ENCODE measurements around the gene RXRA. TPM values are rescaled to one million over a fixed set of nuclear protein-coding genes. Genes with fewer than 3 reads are reported as not detected.

The RXRA gene
- total and polyA plus RNA-seq, 2 of the 4 experiments (the other 2 are of a cell fraction): 7.5 to 17.9 TPM

DNA sequence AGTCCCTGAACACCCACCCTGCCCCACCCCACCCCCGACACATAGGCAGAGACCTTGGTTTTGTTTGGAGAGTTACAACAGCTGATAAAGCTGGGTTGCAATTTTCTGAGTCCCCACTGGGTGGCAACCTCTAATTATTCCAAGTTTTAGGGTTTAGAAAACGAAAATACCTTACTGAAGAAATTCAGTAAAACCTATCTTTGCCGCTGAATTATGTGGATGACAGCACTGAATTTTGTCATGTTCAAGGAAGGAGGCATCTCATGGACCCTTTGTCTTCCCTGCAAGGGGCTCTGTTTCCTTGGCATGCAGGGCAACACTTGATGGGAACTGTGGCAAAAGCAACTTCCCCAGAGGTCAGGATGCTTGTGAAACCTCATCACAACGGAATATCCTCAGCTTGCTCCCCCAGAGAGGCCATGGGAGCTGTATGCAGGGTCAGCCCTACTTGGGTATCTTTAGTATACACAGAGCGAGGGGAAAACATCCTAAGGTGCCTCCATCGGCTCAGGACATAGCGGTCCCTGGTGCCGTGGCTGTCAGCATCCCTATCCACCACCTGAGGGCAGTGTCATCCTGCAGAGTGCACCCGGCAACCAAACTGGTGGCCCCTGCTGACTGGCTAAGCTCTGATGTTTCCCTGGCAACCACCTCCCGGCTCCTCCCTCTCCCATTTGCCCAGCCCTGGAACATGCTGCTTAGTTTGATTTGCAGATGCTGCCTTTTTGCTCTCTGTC is 123.1 kb downstream of the RXRA start (continued):
- TF ChIP-seq, protein P1, sequence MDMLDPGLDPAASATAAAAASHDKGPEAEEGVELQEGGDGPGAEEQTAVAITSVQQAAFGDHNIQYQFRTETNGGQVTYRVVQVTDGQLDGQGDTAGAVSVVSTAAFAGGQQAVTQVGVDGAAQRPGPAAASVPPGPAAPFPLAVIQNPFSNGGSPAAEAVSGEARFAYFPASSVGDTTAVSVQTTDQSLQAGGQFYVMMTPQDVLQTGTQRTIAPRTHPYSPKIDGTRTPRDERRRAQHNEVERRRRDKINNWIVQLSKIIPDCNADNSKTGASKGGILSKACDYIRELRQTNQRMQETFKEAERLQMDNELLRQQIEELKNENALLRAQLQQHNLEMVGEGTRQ (IDR thresholded peaks at IDR 0.05; ENCODE audit: low read depth, low read length): peak; percentile 4; the same call in 1 of the 2 replicates

- no peak overlapping the region for H3K9ac ChIP-seq (ENCODE audit: low read depth, low read length)
- DNase-seq (no peak), ATAC-seq (ENCODE audit: low read depth) (no peak)
- H2AK5ac ChIP-seq (ENCODE audit: low read depth, low read length): 0 out of 2 replicates have a peak overlapping the region, but pooled peaks have one; percentile 5
- in situ Hi-C loops (cut with MboI; ENCODE audit: low sequenced_read_pairs): loop anchor here (5.0 kb wide), 1 partner anchor 190 kb away; the partner anchor contains the start of gene COL5A1
- H3K27me3 ChIP-seq (ENCODE audit: control insufficient read depth, insufficient read depth, low read length): no peaks in the 10 kb centered on the region
- no peak overlapping the region for H3K4me2 ChIP-seq (ENCODE audit: low read depth, low read length)
- H3K9me3 ChIP-seq (ENCODE audit: control insufficient read depth, insufficient read depth, low read length): peaks cover 10% of the 10 kb centered on the region
- dilution Hi-C loops (cut with HindIII; ENCODE audit: low sequenced_read_pairs, unreplicated experiment): no loop called here
- peaks cover 14% of the 10 kb centered on the region for H3K4me1 ChIP-seq (ENCODE audit: control insufficient read depth, insufficient read depth, low read length)
- no peaks in the 10 kb centered on the region for H3K36me3 ChIP-seq (ENCODE audit: control insufficient read depth, insufficient read depth, low read length)
- H4K91ac ChIP-seq (ENCODE audit: insufficient read depth, low read depth, low read length): no peak overlapping the region
- H3K79me1 ChIP-seq (ENCODE audit: low read depth in 1 of 2, low read length in 2 of 2): peaks cover 5 to 22% of the 10 kb centered on the region in 2 experiments; a peak in 2 of 4 replicates
- ChIA-PET POLR2A (ENCODE audit: unreplicated experiment) (no interaction called here), CTCF (no interaction called here)
- intact Hi-C loops (cut with micrococcal nuclease): loop anchor here (10.0 kb wide), 1 partner anchor 83 kb away; no protein-coding TSS in a partner anchor
- H4K20me1 ChIP-seq (ENCODE audit: insufficient read depth, low read length): no peaks in the 10 kb centered on the region
- H3K23ac ChIP-seq (ENCODE audit: low read depth, low read length): no peak overlapping the region
- no peak overlapping the region for H2AK9ac ChIP-seq (replicated peaks; ENCODE audit: low read depth, low read length, poor library complexity)
- no peak overlapping the region for H2BK120ac ChIP-seq (ENCODE audit: low read depth, low read length)
- no TSS peak for BruUV-seq (replicated peaks)
- H2AFZ ChIP-seq (replicated peaks; ENCODE audit: low read length, poor library complexity): no peak overlapping the region
- no peak overlapping the region for H3K27ac ChIP-seq (ENCODE audit: insufficient read depth, low read length)
- H2BK20ac ChIP-seq (ENCODE audit: low read depth, low read length): no peak overlapping the region
- H2BK15ac ChIP-seq (ENCODE audit: low read depth, low read length): no peak overlapping the region
- peaks cover 15% of the 10 kb centered on the region for H3K9me1 ChIP-seq (ENCODE audit: insufficient read depth, low read length)
- no peak overlapping the region for H3K4me3 ChIP-seq (ENCODE audit: insufficient read depth, low read depth, low read length)
- H4K5ac ChIP-seq (ENCODE audit: low read depth, low read length): no peak overlapping the region
- no peak overlapping the region for H3K14ac ChIP-seq (replicated peaks; ENCODE audit: low read depth, low read length)
- H3K18ac ChIP-seq (ENCODE audit: low read depth, low read length): no peak overlapping the region
- WGBS, 2 experiments (ENCODE audit: extremely low coverage in 2 of 2, insufficient read length in 1 of 2): 88 to 95% methylated on average over 1 of the region's 2 CpGs
- no peak overlapping the region for H4K8ac ChIP-seq (ENCODE audit: low read depth in 2 of 2, low read length in 2 of 2)
- no peak overlapping the region for H2BK5ac ChIP-seq (ENCODE audit: low read depth, low read length, poor library complexity, severe bottlenecking)
- TF ChIP-seq MAZ (IDR thresholded peaks at IDR 0.05; ENCODE audit: borderline replicate concordance, low read depth, low read length) (no peak), BHLHE40 (IDR thresholded peaks at IDR 0.05; ENCODE audit: low read depth, low read length) (no peak), CHD1 (IDR thresholded peaks at IDR 0.05; ENCODE audit: low read depth, low read length) (no peak), FOS (IDR thresholded peaks at IDR 0.05; ENCODE audit: low read depth, low read length) (no peak), POLR2A (IDR thresholded peaks at IDR 0.05; ENCODE audit: low read depth, low read length) (no peak), RFX5 (IDR thresholded peaks at IDR 0.05; ENCODE audit: low read depth, low read length) (no peak), SMC3 (IDR thresholded peaks at IDR 0.05; ENCODE audit: low read depth, low read length) (no peak), NFE2L2 (IDR thresholded peaks at IDR 0.05; ENCODE audit: low read depth, low read length) (no peak), MXI1 (IDR thresholded peaks at IDR 0.05; ENCODE audit: borderline replicate concordance, low read depth, low read length) (no peak)
- no peak overlapping the region for H3K56ac ChIP-seq (ENCODE audit: extremely low read depth, insufficient read depth, low read length)
- H3K4ac ChIP-seq (ENCODE audit: low read depth, low read length): no peak overlapping the region
Observed at GRCh38 chr9:134451700-134452458, 125.6 kb downstream of the RXRA start.
